ENCODE data around the gene DNAJC4.
A peak's percentile ranks its signal among the peaks of the same experiment; 100 is the strongest.

Gene DNAJC4

GRCh38 chr11:64208796-64209562 lies 21.4 kb upstream of the DNAJC4 start:
- DNase-seq = no peak

- no peak for DNase-seq
Measured at GRCh38 chr11:64209563-64209843, 20.8 kb upstream of the DNAJC4 start.

- DNase-seq = no peak
Measured at GRCh38 chr11:64210301-64211020, 19.9 kb upstream of the DNAJC4 start.

GRCh38 chr11:64211181-64211872 lies 19.0 kb upstream of the DNAJC4 start:
- DNase-seq = no peak

DNA sequence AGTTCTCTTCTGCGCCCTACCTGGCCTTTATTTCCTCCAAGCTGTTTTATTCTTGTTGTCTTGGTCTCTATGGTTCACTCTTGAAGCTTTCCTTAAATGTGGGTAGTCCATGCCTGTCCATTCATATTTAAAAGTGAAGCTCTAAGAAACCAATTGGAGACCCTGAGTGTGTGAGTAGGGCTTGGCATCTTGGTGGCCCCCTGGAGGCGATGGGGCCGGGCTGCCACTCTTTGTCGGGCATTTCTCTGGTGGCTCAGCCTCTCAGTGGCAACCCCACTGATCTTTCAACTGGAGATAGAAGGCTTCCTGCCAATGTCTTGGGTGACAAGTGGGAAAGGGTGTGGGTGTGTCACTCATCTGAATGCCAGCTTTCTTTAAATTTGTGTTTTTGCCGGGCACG lies 13.5 kb upstream of the DNAJC4 start:
- no peak for DNase-seq

- no peak for DNase-seq
Measured at GRCh38 chr11:64218628-64219353, 11.6 kb upstream of the DNAJC4 start.

- no peak for DNase-seq
Measured at GRCh38 chr11:64219354-64219684, 11.0 kb upstream of the DNAJC4 start.

GRCh38 chr11:64219755-64220154 lies 10.6 kb upstream of the DNAJC4 start:
- no peak for DNase-seq

DNA sequence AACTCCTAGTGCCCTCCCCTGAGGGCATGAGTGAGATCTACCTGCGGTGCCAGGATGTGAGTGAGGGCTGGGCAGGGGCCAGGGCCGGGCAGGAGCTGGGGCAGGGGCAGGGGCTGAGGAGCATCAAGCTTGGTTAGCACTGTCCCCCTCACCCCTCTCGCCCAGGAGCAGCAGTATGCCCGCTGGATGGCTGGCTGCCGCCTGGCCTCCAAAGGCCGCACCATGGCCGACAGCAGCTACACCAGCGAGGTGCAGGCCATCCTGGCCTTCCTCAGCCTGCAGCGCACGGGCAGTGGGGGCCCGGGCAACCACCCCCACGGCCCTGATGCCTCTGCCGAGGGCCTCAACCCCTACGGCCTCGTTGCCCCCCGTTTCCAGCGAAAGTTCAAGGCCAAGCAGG lies 10.1 kb upstream of the DNAJC4 start:
- no peak for DNase-seq

GRCh38 chr11:64220798-64221197 lies 9.6 kb upstream of the DNAJC4 start:
- DNase-seq = no peak

DNA sequence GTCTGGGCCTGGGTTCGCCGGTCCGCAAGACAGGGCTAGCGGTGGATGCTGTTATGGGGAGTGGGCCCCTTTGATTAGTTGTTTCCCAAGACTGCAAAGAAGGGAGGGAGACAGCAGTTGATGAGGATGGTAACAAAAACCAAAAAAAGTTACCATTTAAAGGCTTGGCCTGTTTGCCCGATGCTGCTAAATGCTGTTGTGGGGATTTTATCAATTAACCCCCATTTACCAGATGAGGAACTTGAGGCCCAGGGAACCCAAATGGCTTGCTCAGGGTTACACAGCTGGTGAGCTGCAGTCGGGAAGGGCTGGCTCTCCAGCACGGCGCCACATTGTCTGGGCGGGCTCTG lies 7.7 kb upstream of the DNAJC4 start:
- no peak for DNase-seq

DNA sequence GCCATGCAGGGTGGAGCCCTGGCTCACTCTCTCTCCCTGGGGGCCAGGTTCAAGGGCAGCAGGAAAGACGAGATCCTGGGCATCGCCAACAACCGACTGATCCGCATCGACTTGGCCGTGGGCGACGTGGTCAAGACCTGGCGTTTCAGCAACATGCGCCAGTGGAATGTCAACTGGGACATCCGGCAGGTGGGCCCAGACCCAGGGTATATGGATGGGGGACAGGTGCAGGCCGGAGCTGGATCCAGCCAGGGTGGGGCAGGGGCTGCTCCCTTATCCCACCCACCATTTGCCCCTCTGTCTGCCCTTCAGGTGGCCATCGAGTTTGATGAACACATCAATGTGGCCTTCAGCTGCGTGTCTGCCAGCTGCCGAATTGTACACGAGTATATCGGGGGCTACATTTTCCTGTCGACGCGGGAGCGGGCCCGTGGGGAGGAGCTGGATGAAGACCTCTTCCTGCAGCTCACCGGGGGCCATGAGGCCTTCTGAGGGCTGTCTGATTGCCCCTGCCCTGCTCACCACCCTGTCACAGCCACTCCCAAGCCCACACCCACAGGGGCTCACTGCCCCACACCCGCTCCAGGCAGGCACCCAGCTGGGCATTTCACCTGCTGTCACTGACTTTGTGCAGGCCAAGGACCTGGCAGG lies 7.2 kb upstream of the DNAJC4 start:
- DNase-seq = no peak

DNA sequence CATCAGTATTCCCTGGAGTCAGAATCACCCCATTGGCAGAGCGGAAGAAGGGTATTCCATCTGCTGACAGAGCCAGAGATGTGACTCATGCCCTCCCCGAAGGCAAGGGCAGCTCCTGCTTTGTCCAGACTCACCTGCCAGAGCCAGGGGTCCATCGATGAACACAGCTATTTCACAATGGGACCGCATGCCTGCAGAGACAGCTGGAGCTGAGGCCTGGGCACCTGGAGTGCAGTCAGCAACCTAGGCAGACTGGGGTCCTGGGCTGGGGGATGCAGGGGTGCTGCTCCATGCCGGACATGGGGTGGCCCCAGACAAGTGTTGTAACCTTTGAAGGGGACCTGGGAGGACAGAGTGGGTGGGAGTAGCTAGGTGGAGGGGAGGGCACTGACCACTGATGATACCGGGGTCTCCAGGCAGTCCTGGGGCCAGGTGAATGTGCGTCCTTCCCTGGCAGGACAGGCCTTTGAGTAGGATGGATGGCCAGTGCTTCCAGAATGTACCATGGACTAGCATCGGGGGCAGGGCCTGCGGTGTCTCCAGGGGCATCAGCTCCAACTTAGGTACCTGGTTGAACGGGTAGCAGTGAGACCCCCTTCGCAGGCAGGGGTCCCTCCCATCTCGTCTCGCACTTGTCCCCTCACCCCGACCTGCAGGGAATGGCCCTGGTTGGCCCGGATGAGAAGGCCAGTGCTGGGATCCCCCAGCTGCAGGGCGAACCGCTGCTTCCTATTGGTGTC lies 6.0 kb upstream of the DNAJC4 start:
- DNase-seq = no peak

DNA sequence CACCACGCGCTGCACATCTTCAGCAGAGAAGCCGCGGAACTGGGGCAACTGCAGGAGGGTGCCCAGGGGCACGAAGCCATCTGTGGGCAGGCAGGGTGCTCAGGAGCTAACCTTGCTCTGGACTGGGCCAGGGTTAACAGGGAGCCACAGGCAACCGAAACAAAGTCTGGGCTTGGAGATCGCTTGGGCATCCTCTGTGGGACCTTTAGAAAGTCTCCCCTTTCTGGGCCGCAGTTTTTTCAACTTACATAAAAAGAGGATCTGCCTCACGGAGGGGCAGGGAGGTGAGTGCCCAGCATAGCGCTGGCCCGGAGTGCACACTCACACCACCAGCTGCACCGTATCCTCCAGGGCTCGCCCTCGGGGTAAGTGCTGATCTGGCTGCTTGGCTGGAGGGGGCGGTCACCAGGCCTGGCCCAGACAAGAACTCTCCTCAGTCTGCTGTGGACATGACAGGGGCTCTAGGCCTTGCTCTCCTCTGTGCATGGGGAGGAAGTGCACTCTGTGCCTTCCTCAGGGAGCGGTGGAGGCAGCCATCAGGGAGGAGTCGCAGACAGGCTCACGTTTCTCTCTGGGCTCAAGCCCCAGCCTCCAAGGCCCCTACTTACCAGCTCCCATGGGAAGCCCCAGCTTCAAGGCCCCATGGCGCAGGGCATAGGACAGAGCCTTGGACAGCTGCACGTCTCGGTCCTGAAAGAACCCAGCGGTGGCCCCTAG lies 5.3 kb upstream of the DNAJC4 start:
- DNase-seq = no peak

GRCh38 chr11:64225608-64226506 lies 4.5 kb upstream of the DNAJC4 start, which contains the start of the genes NUDT22 and TRPT1:
Gene NUDT22, plus strand, starts transcription at chr11:64226274. Its CDS starts 379 bp downstream, at chr11:64226653.
Gene TRPT1, minus strand, starts transcription at chr11:64226186. Its CDS starts 326 bp downstream, at chr11:64225860.
- peak; percentile 75 to 90 (median 86) for DNase-seq

GRCh38 chr11:64226507-64227051 lies 3.8 kb upstream of the DNAJC4 start:
- DNase-seq = peak in 2 of 5 donors; percentile 56 to 78

DNA sequence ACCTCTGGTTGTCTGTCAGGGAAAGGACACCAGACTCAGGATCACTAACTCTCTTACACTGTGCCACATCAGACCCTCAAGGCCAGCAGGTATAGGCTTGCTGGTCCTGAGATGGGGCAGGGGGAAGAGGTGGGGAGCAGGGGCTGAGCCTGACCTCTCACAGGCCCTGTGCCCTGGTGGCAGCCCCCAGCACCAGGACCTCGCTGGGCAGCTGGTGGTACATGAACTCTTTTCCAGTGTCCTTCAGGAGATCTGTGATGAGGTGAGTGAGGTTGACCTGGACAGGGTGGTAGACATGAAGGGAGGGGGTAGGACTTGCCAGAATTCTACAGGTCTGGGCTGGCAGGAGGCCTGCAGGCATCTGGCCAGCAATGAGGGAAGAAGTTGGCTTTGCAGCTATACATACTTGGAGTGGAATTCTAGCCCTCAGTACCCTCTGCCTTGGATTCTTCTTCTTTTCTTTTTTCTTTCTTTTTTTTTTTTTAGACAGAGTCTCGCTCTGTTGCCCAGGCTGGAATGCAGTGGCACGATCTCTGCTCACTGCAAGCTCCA lies 2.9 kb upstream of the DNAJC4 start:
- DNase-seq = no peak

DNA sequence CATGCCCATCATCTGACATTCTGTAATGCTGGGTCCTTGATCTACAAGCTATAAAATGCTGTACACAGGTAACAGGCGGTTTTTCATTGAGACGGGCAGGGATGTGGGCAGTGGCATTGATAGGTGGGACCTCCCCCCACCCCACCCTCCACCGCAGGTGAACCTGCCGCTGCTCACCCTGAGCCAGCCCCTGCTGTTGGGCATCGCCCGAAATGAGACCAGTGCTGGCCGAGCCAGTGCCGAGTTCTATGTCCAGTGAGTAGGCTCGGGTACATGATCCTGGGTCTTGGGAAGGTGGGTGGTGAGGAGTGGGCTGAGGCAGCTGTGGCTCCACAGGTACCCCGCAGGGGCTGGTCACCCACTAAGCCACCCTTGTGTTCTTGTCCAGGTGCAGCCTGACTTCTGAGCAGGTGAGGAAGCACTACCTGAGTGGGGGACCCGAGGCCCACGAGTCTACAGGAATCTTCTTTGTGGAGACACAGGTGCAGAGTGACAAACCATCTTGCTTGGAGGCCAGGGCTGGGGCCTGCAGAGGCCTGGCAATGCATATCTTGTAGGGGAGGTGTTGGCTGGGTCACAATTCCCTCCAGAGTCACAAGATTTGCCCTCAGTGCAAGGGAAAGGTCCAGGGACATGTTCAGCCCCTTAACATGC lies 1.1 kb upstream of the DNAJC4 start:
- no peak for DNase-seq

- no peak for DNase-seq
Measured at GRCh38 chr11:64229744-64230170, 591 bp upstream of the DNAJC4 start.
